ENCODE data around the gene SLC1A7.

Gene SLC1A7

GRCh38 chr1:53160924-53161378, 18.5 kb upstream of the SLC1A7 start:
- DNase-seq (ENCODE audit: low read depth in 2 of 2), result no peak

GRCh38 chr1:53158900-53159299, 16.5 kb upstream of the SLC1A7 start:
- no peak for DNase-seq (ENCODE audit: low read depth in 2 of 2)

GRCh38 chr1:53156783-53157182, 14.3 kb upstream of the SLC1A7 start:
- no peak for DNase-seq (ENCODE audit: low read depth in 2 of 2)

- no peak for DNase-seq (ENCODE audit: low read depth in 2 of 2)
Observed at GRCh38 chr1:53155945-53156344, 13.5 kb upstream of the SLC1A7 start.

DNA sequence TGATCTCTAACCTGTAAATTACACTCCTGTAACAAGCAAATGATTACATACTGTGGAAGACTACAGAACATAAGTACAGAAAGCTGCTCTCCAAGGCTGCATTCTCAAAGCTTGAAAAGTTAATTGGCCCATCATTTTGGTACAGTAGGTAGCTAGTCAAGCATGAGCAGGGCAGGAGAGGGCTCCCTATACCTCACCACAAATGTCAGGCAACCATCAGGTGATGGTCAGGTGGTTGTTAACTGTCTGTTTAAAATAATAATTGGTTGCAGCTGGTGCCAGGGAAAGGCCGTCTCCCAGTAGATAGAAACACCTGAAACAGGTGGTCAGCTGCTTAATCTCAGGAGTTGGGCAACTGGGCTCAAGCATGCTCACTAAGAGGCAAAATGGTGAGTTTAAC, 13.1 kb upstream of the SLC1A7 start:
- DNase-seq (ENCODE audit: low read depth in 2 of 2), result no peak

- no peak for DNase-seq (ENCODE audit: low read depth in 2 of 2)
Observed at GRCh38 chr1:53154859-53155438, 12.5 kb upstream of the SLC1A7 start.

- no peak for DNase-seq (ENCODE audit: low read depth in 2 of 2)
Observed at GRCh38 chr1:53153752-53154151, 11.3 kb upstream of the SLC1A7 start.

- DNase-seq (ENCODE audit: low read depth in 2 of 2), result no peak
Observed at GRCh38 chr1:53148123-53148522, 5.7 kb upstream of the SLC1A7 start.

- no peak for DNase-seq (ENCODE audit: low read depth in 2 of 2)
Observed at GRCh38 chr1:53147174-53147573, 4.7 kb upstream of the SLC1A7 start.

DNA sequence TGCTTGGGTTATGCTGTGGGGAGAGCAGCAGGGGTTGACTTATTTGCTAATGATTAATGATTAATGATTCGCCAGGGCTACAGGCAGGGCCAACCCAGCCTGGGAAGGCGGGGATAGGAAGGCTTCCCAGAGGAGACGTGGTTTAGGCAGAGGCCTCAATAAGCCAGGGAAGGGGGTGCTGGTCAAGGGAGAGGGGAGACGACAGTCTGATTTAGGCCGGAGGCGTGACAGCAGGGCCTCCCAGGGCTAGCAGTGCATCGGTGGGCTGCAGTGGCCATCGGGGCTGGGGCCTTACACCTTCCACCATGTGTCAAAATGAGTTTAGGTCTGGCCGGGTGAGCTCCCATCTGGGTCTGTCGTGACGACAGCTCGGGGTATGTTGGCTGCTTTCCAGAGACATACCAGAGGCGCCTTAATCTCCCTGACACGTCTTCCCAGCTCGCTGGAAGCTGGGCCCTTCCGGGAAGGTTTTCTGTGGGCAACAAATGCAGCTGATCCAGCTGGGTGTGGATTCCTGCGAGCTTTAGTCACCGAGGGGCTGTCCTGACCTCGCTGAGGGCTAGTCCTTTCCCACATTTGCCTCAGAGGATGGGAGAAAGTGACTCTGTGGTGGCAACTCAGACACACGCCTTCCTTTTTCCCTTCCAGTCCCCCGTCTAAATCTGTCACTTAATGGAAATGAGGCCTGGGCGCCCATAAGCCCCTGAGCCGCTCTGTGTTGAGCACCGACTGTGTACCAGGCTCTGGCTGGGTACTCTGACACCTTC, 3.7 kb upstream of the SLC1A7 start:
- no peak for DNase-seq (ENCODE audit: low read depth in 2 of 2)

GRCh38 chr1:53145619-53145941, 3.1 kb upstream of the SLC1A7 start:
- DNase-seq (ENCODE audit: low read depth in 2 of 2), result no peak

DNA sequence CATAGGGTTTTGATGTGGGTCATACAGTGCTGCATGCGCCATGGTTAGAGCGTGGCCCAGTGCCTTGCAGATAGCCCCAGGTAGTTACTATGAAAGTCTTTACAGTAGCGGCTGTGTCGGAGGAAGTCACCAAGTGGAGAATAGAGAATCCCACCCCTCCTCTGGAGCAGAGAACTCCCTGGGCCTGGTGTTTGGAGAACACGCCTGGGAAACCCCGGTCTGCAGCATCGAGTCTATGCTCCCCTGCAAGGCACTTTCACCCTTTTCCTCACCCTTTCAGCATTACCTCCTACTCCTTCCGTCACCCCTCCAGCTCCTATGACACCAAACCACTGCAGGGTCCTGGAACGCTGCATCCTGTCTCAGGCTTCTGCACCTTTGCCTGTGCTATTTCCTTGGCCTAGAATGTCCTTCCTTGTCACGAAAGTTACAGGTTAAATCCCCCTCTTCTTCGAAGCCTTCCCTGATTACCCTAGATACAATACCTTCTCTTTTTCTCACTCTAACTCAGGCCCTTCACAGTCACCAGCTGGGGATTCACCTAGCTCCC, 2.7 kb upstream of the SLC1A7 start:
- DNase-seq (ENCODE audit: low read depth in 2 of 2), result no peak

DNA sequence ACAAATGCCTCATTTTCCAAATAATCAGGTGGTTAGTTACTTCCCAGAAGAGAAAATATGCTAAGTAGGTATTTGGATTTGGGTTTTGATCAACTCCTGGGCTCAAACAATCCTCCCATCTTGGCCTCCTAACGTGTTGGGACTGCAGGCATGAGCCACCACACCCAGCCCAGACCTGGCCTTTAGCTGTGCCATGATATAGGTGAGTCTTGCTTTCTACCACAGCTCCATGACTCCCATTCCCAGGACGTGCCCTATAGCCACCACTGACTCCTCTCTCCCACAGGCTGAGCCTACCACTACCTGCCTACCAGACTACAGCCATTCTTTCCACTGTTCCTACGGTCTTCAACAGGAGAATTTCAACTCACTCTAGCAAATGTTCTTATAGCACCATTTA, 1.8 kb upstream of the SLC1A7 start:
- no peak for DNase-seq (ENCODE audit: low read depth in 2 of 2)

DNA sequence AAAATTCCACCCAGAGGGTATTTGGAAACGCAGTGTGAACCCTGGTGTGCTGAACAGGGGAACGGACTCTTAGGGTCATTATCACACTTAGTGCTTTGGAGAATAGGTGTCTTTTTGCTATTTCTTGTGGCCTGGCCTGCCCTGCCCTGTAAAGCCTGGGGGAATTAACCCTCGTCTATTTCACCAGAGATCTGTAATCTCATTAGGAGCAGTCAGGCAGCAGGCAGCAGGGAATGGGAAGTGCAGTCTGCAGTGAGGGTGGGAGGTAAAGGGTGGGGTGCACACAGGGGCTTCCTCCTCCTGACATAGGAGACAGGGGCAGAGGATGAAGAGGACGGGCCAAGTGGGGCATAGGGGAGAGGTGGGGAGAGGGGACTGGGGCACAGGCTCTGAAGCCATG, 1.1 kb upstream of the SLC1A7 start:
- no peak for DNase-seq (ENCODE audit: low read depth in 2 of 2)

DNA sequence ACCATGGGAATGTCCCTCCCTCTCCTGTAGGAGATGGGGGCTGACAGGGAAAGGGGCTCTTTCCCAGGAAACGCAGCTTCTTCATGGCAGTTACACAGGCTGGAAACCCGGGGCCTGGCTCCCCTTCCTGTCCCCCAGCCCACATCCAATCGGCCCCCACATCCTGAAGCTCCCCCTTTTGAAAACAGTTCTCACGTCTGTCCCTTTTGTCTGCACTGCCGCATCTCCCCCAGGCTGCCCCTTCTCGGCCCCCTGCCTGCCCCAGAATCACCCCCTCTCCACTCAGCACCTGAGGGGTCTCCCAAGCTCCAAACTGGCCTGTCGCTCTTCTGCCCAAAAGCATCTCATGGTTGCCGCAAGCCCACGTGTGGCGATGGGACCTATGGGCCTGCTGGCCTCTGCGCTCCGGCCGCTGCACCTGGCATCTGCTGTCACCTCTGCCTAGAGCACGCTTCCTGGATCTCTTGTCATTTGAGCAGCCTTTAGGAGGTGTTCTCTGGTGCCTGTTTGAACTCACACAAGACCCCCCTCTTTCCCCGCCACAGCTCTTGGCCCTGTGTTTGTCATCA, 867 bp downstream of the SLC1A7 start:
- no peak for DNase-seq (ENCODE audit: low read depth in 2 of 2)

DNA sequence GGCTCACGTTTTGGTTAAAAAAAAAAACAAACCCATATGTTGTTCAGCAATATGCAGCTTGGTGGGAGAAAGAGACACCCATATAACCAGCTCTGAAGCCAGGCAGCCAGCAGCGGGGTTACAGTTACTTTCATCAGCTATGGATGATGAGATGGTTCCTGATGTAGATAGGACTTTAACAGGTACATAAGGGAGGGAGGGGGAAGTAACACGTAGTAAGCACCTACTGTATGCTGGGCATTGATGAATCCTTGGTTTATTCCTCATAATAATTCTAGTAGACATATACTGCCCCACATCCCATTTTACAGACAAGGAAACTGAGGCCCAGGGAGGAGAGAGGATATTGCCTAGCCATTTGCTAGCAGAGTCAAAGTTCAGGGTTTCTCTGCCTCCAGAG, 2.0 kb downstream of the SLC1A7 start:
- DNase-seq (ENCODE audit: low read depth in 2 of 2), result no peak

- DNase-seq (ENCODE audit: low read depth in 2 of 2), result no peak
Observed at GRCh38 chr1:53139951-53140361, 2.5 kb downstream of the SLC1A7 start.

DNA sequence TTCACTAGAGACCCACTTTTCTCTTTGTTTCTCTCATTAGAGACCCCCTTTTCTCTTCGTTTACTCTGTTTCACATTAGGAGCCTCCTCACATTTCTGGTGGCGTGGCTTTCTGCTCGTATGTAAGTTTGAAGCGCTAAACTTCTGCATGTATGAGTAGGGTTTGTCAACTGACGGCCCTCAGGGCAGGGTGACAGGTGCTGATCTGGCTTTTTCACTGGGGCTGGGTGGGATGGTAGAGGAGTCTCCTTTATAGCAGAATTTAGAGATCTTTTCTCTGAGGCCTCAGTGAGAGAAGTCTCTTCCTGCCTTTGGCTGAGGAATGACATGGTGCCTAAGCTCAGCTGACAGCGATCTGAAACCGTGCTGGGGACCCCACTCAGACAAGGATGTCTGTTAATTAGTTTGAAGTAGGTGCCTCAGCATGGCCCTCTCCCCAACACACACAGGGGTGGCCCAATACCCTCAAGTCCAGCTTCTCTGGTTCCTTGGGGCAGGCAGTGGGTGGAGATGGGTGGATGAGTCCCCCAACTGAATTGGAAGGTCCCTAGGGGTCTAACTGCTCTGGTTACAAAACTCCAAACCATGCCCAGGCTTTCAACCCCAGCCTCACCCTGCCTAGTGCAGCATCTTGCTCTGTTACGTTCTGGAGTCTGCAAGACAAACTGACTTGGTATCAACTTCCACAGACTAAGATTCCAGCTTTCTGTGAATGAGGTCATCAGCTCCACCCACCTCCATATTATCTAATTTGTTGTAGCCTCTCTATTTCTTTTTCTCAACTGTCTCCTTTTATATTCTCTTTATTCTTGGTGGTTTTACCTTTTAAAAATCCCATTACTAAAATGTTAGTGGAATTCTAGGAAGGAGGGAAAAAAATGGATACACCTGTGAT, 3.2 kb downstream of the SLC1A7 start:
- no peak for DNase-seq (ENCODE audit: low read depth in 2 of 2)

DNA sequence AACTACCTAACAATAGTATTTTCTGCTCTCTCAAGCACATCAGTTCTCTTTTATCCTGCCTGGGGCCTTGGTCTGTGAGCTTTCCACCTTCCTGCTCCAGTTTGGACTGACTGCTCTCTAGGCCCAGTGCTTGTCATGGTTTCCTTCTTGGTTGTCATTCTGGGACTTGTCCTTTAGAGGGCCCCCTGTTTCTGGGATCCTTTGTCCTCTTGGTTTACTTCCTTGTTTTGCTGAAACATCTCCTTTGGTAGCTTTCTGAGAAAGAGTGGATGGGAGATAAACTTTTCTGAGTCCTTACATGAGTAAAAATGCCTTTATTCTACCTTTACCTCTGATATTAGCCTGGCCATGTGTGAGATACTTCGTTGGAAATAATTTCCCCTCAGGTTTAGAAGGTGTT, 4.7 kb downstream of the SLC1A7 start:
- DNase-seq (ENCODE audit: low read depth in 2 of 2), result no peak

GRCh38 chr1:53135735-53136114, 6.7 kb downstream of the SLC1A7 start:
- DNase-seq (ENCODE audit: low read depth in 2 of 2), result no peak

DNA sequence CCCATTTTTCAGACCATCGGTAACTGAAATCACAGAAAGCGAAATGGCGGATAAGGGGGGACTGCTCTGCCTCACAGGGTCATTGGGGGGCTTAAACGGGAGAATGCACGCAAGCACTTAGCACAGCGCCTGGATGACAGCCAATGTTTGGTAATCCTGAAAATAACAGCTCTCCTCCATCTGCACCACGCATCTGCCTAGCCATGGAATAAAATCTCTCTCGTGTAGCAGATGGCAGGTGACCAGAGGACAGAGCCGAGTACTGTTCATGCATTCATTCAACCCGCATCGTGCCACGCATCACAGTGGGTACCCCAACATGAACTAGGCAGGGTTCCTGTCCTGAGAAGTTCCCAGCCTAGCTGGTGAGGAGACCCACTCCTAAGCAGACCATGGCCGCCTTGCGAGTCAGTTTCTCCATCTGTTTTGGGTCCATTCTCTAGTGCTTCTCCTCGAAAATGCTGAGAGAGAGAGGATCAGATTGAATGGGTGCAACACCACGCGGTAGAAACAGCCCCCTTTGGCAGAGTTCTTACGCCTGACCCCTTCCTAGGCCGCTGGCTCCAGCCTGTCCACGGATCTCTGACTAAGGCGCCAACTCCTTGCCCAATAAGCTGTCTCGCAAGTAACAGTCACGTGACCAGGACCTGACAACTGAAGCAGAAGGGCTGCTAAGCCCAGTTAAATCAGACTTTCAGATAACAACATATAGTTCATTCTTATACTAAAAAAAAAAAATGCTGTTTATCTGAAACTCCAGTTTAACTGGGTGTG, 7.3 kb downstream of the SLC1A7 start:
- no peak for DNase-seq (ENCODE audit: low read depth in 2 of 2)
